AG04449 (cell line): ENCODE results near the gene WDR93.

Experiments
- CTCF ChIA-PET: fragments of 350-600 bp; formaldehyde crosslinking; extraction: SDS; loops from one replicate; lab custom pipeline; 2021; ENCODE audit warnings: antibody characterized with exemption; lab: Yijun Ruan, JAX
- POLR2A ChIA-PET: fragments of 400-600, 350-600 bp; formaldehyde crosslinking; extraction: SDS; loops from one replicate; lab custom pipeline; 2020; ENCODE audit warnings: antibody characterized with exemption, inconsistent platforms; lab: Yijun Ruan, JAX
- DNase-seq: peaks from one replicate; pipeline ENCODE4 v3.0.0-alpha.2; 2010; ENCODE audit warnings: low read depth, low spot score
- H3K4me3 ChIP-seq: 2 replicates; pipeline ENCODE4 v1.5.1; 2011; ENCODE audit warnings: low read depth, mild to moderate bottlenecking, control low read depth, low read length
- TF ChIP-seq, protein P1 (sequence below): IDR thresholded peaks from one replicate; pipeline ENCODE4 v1.5.1; 2011; ENCODE audit warnings: mild to moderate bottlenecking, moderate library complexity, low read length, control low read depth, inconsistent platforms; ENCODE audit not compliant: insufficient read depth; ENCODE audit errors: missing control alignments

Gene WDR93

DNA sequence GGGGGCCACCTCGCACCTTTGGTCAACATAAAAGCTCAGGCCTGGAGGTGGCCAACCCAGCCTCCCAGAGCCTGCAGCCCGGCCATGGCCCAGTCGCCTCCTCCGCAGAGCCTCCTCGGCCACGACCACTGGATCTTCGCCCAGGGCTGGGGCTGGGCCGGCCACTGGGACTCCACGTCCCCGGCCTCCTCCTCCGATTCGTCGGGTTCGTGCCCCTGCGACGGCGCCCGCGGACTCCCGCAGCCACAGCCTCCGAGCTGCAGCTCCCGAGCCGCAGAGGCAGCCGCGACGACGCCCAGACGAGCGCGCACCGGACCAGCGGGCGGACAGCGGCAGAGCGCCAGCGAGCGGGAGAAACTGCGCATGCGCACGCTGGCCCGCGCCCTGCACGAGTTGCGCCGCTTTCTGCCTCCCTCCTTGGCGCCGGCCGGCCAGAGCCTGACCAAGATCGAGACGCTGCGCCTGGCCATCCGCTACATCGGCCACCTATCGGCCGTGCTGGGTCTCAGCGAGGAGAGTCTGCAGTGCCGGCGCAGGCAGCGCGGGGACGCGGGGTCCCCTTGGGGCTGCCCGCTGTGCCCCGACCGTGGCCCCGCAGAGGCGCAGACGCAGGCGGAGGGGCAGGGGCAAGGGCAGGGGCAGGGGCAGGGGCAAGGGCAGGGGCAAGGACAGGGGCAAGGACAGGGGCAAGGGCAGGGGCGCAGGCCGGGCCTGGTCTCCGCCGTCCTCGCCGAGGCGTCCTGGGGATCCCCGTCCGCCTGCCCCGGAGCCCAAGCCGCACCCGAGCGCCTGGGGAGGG, 85.9 kb downstream of the WDR93 start, which contains the start of gene MESP2:
MESP2 (plus strand) TSS at position 59 of the 799 bp plus-strand sequence; CDS start at position 85, 26 bp downstream.
- TF ChIP-seq, protein P1, sequence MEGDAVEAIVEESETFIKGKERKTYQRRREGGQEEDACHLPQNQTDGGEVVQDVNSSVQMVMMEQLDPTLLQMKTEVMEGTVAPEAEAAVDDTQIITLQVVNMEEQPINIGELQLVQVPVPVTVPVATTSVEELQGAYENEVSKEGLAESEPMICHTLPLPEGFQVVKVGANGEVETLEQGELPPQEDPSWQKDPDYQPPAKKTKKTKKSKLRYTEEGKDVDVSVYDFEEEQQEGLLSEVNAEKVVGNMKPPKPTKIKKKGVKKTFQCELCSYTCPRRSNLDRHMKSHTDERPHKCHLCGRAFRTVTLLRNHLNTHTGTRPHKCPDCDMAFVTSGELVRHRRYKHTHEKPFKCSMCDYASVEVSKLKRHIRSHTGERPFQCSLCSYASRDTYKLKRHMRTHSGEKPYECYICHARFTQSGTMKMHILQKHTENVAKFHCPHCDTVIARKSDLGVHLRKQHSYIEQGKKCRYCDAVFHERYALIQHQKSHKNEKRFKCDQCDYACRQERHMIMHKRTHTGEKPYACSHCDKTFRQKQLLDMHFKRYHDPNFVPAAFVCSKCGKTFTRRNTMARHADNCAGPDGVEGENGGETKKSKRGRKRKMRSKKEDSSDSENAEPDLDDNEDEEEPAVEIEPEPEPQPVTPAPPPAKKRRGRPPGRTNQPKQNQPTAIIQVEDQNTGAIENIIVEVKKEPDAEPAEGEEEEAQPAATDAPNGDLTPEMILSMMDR: peak; percentile 54
- H3K4me3 ChIP-seq: peak within 1 kb of the TSS; percentile 55
- POLR2A ChIA-PET: no interaction called here
- CTCF ChIA-PET: interaction anchor here (0.7 to 12.5 kb wide), 9 partner anchors 8 to 112 kb away, joined by 3 to 176 read pairs (median 3); no protein-coding TSS in a partner anchor
- no peak for DNase-seq

DNA sequence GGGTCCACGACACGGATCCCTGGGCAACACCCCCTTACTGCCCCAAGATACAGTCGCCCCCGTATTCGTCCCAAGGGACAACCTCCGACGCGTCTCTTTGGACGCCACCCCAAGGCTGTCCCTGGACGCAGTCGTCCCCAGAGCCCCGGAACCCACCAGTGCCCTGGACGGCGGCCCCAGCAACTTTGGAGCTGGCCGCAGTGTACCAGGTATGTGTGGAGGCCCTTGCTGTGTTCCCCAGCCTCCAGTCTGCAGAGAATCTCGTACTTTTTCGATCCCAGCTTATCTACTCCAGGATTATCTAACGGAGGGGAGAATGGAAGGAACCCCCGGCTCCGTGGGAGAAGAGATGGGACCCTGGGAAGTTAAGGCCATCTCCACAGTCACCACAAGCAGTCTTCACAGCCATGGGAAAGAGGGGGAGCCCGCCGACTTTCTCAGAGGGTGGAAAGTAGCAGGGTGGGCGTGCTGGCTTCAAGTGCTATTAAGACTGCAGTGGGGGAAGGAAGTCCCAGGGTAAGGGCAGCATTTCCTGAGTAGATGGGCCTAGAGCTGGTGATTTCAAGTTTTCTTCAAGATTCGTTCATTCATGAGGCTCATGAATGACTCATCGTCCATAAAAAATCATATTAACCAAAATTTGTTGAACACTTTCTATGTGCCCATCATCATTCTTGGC, 86.6 kb downstream of the WDR93 start:
- no peak for DNase-seq
- ChIA-PET CTCF (interaction anchor here (1.2 to 12.5 kb wide), 4 partner anchors 19 to 131 kb away, joined by 3 to 176 read pairs (median 48); no protein-coding TSS in a partner anchor), POLR2A (interaction anchor here (0.6 kb wide), 1 partner anchor 12 kb away, joined by 3 read pairs; no protein-coding TSS in a partner anchor)
- TF ChIP-seq, protein P1: no peak
- no peak overlapping the region; the same call in 1 of the 2 replicates for H3K4me3 ChIP-seq

DNA sequence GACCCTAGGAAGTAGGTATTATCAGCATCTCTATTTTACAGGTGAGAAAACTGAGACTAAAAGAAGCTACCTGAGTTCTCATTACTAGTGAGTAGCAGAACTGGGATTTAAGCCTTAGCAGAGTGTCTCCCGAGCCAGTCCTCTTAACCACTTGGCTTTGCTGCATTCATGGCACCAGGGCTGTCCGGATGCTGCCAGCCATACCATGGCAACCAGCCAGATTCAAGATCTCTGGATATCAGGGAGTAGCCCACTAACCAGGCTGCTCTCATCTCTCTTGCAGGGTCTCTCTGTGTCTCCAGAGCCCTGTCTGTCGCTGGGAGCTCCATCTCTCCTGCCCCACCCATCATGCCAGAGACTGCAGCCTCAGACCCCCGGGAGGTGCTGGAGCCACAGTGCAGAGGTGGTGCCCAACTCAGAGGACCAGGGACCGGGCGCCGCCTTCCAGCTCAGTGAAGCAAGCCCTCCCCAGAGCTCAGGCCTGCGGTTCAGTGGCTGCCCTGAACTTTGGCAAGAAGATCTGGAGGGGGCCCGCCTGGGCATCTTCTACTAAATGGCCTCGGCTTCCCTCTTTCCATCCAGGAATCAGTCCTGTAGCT, 87.3 kb downstream of the WDR93 start:
- POLR2A ChIA-PET: interaction anchor here (0.6 kb wide), 1 partner anchor 13 kb away, joined by 3 read pairs; no protein-coding TSS in a partner anchor
- TF ChIP-seq, protein P1: no peak
- H3K4me3 ChIP-seq: no peak overlapping the region
- CTCF ChIA-PET: interaction anchor here (1.2 to 12.5 kb wide), 4 partner anchors 20 to 132 kb away, joined by 3 to 176 read pairs (median 48); no protein-coding TSS in a partner anchor
- no peak for DNase-seq

DNA sequence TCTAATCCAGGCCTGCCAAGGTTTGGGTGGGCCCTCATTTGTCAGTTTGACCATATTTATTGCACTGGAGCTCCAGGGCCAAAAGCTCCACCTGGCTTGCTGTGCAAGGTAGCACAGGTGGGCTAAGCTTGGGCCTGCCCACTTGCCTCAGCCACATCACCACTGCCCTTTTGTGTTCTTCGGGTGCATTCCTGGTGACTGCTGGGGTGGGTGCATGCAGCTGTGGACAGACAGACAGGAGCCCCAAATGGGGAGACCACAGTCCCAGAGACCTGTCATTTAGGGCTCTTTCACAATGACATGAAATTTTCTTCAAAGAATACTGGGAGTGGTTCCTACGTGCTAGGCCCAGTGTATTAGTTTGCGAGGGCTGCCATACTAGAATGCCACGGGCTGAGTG, 88.2 kb downstream of the WDR93 start:
- ChIA-PET POLR2A (no interaction called here), CTCF (interaction anchor here (0.9 to 9.5 kb wide), 2 partner anchors 18 to 97 kb away, joined by 6 to 90 read pairs; no protein-coding TSS in a partner anchor)
- no peak for DNase-seq
- TF ChIP-seq, protein P1: no peak
- H3K4me3 ChIP-seq: no peak overlapping the region

DNA sequence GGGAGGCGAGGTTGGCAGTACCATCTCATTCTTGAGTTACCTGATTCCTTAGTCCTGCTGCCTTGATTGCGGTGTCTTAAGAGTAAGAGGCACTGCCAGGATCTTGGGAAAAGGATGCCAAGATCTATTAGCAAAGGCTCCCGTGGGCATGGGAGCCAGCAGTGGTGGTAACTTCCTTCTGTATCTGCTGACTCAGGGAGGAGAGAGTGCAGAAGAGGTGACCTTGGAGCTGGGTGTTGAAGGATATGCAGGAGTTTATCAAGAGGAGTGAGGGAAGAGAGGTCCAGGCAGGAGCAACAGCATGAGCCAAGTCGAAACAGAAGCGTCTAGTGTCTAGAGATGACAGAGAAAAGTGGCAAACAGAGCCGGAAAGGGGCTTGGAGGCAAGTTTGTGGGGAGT, 90.0 kb downstream of the WDR93 start:
- no peak overlapping the region for H3K4me3 ChIP-seq
- ChIA-PET CTCF (interaction anchor here (0.8 to 1.7 kb wide), 4 partner anchors 14 to 94 kb away, joined by 3 to 7 read pairs (median 5); no protein-coding TSS in a partner anchor), POLR2A (no interaction called here)
- TF ChIP-seq, protein P1: no peak
- no peak for DNase-seq
